B cell (primary cell): Measurements from ENCODE around the gene UBASH3B. TPM values are rescaled to one million over a fixed set of nuclear protein-coding genes. Genes with fewer than 3 reads are reported as not detected.

Source experiments
- ATAC-seq: fragments of 200-7000 bp; cut with Tn5 transposase; one replicate; pipeline ENCODE4 v1.10.0; 2021; ENCODE audit warnings: low read depth, mild to moderate bottlenecking, moderate number of reproducible peaks, moderate library complexity
- CTCF ChIA-PET: fragments of 350-600 bp; sonication (Branson Sonifier 250); formaldehyde crosslinking; loops from one replicate; lab custom pipeline; 2021; ENCODE audit warnings: antibody characterized with exemption, inconsistent platforms; lab: Charles Lee
- POLR2A ChIA-PET: fragments of 350-600 bp; sonication (Branson Sonifier 250); formaldehyde crosslinking; loops from one replicate; lab custom pipeline; 2021; ENCODE audit warnings: antibody characterized with exemption; lab: Charles Lee
- DNase-seq: peaks from one replicate; pipeline ENCODE4 v3.0.0; 2013
- H2AFZ ChIP-seq: 2 replicates; pipeline ENCODE4 v1.6.1; 2012; ENCODE audit warnings: mild to moderate bottlenecking, low read depth, low read length; ENCODE audit not compliant: insufficient read depth, poor library complexity, severe bottlenecking
- H3K27ac ChIP-seq, 2 donors: 1 replicate in 1 of 2; 2 replicates in 1 of 2; pipeline ENCODE4 v1.5.1; 2012 to 2013; ENCODE audit warnings: low read length in 2 of 2, mild to moderate bottlenecking in 2 of 2, moderate library complexity in 1 of 2
- H3K27me3 ChIP-seq, 4 experiments: fragments of 200-600 bp in 1 of 4; sonication (generic) in 1 of 4; replicated peaks in 1 of 4; 1 replicate in 2 of 4; 2 replicates in 2 of 4; pipeline versions ENCODE4 v1.6.1 to v1.7.0; 2013 to 2016; ENCODE audit warnings: low read length in 3 of 4, mild to moderate bottlenecking in 2 of 4, mixed read lengths in 1 of 4, moderate library complexity in 1 of 4; ENCODE audit not compliant: insufficient read depth in 4 of 4, control insufficient read depth in 3 of 4; ENCODE audit errors: control extremely low read depth in 1 of 4
- H3K36me3 ChIP-seq, 2 experiments: replicated peaks in 1 of 2; 1 replicate in 1 of 2; 2 replicates in 1 of 2; pipeline versions ENCODE4 v1.6.1 to v1.7.1; 2013; ENCODE audit warnings: low read length in 1 of 2; ENCODE audit not compliant: insufficient read depth in 2 of 2, control insufficient read depth in 1 of 2; ENCODE audit errors: control extremely low read depth in 1 of 2, extremely low read depth in 1 of 2
- H3K4me1 ChIP-seq, 2 donors: fragments of 200-600 bp in 1 of 2; sonication (generic) in 1 of 2; 1 replicate in 1 of 2; 2 replicates in 1 of 2; pipeline versions ENCODE4 v1.5.1 to v1.6.1; 2013 to 2017; ENCODE audit warnings: low read length in 2 of 2; ENCODE audit not compliant: control insufficient read depth in 2 of 2, insufficient read depth in 2 of 2
- H3K4me2 ChIP-seq: replicated peaks from 2 replicates; pipeline ENCODE3; 2012; ENCODE audit warnings: mild to moderate bottlenecking, low read depth, low read length; ENCODE audit not compliant: poor library complexity, severe bottlenecking
- H3K4me3 ChIP-seq, 5 experiments: fragments of 200-600 bp in 1 of 5; sonication (generic) in 1 of 5; 1 replicate in 3 of 5; 2 replicates in 2 of 5; pipeline versions ENCODE4 v1.5.1 to v1.7.0; 2011 to 2016; ENCODE audit warnings: low read length in 4 of 5, mild to moderate bottlenecking in 4 of 5, low read depth in 2 of 5, control low read depth in 1 of 5, moderate library complexity in 1 of 5; ENCODE audit not compliant: insufficient read depth in 1 of 5; ENCODE audit errors: control extremely low read depth in 1 of 5, extremely low read depth in 1 of 5
- H3K79me2 ChIP-seq: fragments of 200-600 bp; sonication (generic); one replicate; pipeline ENCODE4 v1.6.0; 2016; ENCODE audit warnings: low read length; ENCODE audit not compliant: control insufficient read depth, insufficient read depth
- H3K9ac ChIP-seq: fragments of 200-600 bp; sonication (generic); 2 replicates; pipeline ENCODE4 v1.6.1; 2017; ENCODE audit warnings: mild to moderate bottlenecking, low read length, moderate library complexity
- H3K9me3 ChIP-seq, 3 donors: one replicate each; pipeline versions ENCODE4 v1.6.1 to v1.7.1; 2013; ENCODE audit warnings: low read length in 2 of 3; ENCODE audit not compliant: control insufficient read depth in 2 of 3, insufficient read depth in 1 of 3; ENCODE audit errors: control extremely low read depth in 1 of 3
- H4K20me1 ChIP-seq: 2 replicates; pipeline ENCODE4 v1.6.0; 2012; ENCODE audit warnings: mild to moderate bottlenecking, low read length; ENCODE audit not compliant: insufficient read depth, control insufficient read depth, poor library complexity, severe bottlenecking
- H3K27ac Mint-ChIP-seq: one replicate; pipeline ENCODE4 v1.8.0; 2021; ENCODE audit warnings: mixed read lengths
- H3K27me3 Mint-ChIP-seq: one replicate; pipeline ENCODE4 v1.8.0; 2021; ENCODE audit warnings: mixed read lengths
- H3K4me1 Mint-ChIP-seq: one replicate; pipeline ENCODE4 v1.8.0; 2021; ENCODE audit warnings: mixed read lengths
- H3K4me3 Mint-ChIP-seq: one replicate; pipeline ENCODE4 v1.8.0; 2021; ENCODE audit warnings: mixed read lengths
- H3K9me3 Mint-ChIP-seq: one replicate; pipeline ENCODE4 v1.8.0; 2022; ENCODE audit warnings: mixed read lengths; ENCODE audit not compliant: insufficient read depth
- EZH2 ChIP-seq: IDR thresholded peaks from 2 replicates; pipeline ENCODE4 v1.6.1; 2012; ENCODE audit warnings: borderline replicate concordance, low read depth, mild to moderate bottlenecking, moderate library complexity, low read length; ENCODE audit not compliant: insufficient read depth, poor library complexity, severe bottlenecking
- WGBS: methylation state at CpG from one replicate; pipeline ENCODE4 v1.1.5; 2013; ENCODE audit warnings: missing lambda C conversion rate; ENCODE audit not compliant: insufficient coverage; 5-methylcytosine and 5-hydroxymethylcytosine counted together
- intact Hi-C: fragments of 100-400 bp; cut with micrococcal nuclease; formaldehyde crosslinking; loops from one replicate; pipeline ENCODE4 v1.10.0; 2022
- polyA plus RNA-seq: library from polyadenylated mRNA; depleted of rRNA; stranded (reverse); fragments of >200 nt; gene quantifications from 2 replicates; pipeline ENCODE4 v1.2.3, GENCODE V29; 2012
- total RNA-seq, 2 donors: library from RNA; stranded (reverse); fragments of 120-200 nt in 1 of 2; gene quantifications; 1 replicate in 1 of 2; 2 replicates in 1 of 2; pipeline versions ENCODE4 v1.2.3 to v1.2.4, GENCODE V29; 2013 to 2022
- TF ChIP-seq, protein P1 (sequence below): fragments of 200-600 bp; IDR thresholded peaks from one replicate; pipeline ENCODE4 v1.8.0; 2022; ENCODE audit warnings: antibody characterized with exemption, mild to moderate bottlenecking

Gene UBASH3B
- total and polyA plus RNA-seq, 2 donors (not counting 1 experiment from before 2014, with no cell fraction given) = 2.3 to 3.6 TPM

DNA sequence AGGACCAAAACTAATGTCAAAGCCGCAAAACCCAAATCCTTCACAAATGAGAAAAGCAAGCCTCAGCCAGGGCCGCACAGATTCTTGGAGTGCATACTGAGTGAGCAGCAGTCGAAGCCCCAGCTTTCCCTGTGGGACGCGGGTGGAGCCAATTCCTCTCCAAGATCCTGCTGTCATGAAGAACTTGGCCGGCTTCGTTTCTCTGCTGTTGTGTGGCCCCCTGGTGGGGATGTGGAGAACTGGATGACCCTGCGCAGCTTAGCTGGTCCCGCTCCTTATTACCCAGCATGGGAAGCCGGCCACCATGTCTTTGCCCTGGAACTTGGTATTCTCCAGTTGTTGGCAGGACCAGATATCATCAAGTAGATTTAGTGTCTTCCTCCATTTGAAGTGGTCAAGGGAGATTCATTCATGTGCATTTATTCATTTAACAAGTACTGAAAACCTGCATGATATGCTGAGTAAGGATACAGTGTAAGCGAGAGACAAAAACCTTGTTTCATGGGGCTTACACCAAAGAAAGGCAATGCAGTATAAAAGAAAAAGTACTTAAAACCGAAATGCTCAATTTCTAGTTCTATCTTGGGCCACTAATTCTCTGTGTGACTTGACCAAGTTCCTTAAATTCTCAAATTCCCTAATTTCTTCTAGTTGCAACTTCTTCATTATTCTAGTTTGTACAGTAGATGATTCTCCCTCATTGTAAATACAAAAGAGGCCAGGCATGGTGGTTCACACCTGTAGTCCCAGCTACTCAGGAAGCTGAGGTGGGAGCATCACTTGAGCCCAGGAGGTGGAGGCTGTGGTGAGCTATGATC, 126.1 kb downstream of the UBASH3B start:
- DNase-seq (peak; percentile 78), ATAC-seq (peak; percentile 90)
- Histone ChIP-seq H3K79me2 (no peaks in the 10 kb centered on the region), H4K20me1 (no peaks in the 10 kb centered on the region), H3K36me3 (peaks cover 0 to 8% of the 10 kb centered on the region in 2 experiments), H3K27me3 (no peaks in the 10 kb centered on the region), H3K4me3 (no peak overlapping the region), H3K4me2 (no peak overlapping the region), H2AFZ (no peak overlapping the region), H3K9ac (no peak overlapping the region), H3K4me1 (no peaks in the 10 kb centered on the region), H3K27ac (no peak overlapping the region), H3K9me3 (no peaks in the 10 kb centered on the region)
- intact Hi-C loops = loop anchor here (1.0 kb wide), 4 partner anchors 25 to 152 kb away; no protein-coding TSS in a partner anchor
- Mint-ChIP-seq H3K4me3 (no peak overlapping the region), H3K27ac (no peak overlapping the region), H3K4me1 (no peaks in the 10 kb centered on the region), H3K27me3 (no peaks in the 10 kb centered on the region), H3K9me3 (no peaks in the 10 kb centered on the region)
- POLR2A ChIA-PET = interaction anchor here (0.6 to 0.7 kb wide), 2 partner anchors 11 to 85 kb away, joined by 3 to 5 read pairs; no protein-coding TSS in a partner anchor
- CTCF ChIA-PET = interaction anchor here (0.7 to 8.7 kb wide), 32 partner anchors 8 to 229 kb away, joined by 3 to 240 read pairs (median 4); no protein-coding TSS in a partner anchor
- no peak for TF ChIP-seq EZH2
- TF ChIP-seq, protein P1, sequence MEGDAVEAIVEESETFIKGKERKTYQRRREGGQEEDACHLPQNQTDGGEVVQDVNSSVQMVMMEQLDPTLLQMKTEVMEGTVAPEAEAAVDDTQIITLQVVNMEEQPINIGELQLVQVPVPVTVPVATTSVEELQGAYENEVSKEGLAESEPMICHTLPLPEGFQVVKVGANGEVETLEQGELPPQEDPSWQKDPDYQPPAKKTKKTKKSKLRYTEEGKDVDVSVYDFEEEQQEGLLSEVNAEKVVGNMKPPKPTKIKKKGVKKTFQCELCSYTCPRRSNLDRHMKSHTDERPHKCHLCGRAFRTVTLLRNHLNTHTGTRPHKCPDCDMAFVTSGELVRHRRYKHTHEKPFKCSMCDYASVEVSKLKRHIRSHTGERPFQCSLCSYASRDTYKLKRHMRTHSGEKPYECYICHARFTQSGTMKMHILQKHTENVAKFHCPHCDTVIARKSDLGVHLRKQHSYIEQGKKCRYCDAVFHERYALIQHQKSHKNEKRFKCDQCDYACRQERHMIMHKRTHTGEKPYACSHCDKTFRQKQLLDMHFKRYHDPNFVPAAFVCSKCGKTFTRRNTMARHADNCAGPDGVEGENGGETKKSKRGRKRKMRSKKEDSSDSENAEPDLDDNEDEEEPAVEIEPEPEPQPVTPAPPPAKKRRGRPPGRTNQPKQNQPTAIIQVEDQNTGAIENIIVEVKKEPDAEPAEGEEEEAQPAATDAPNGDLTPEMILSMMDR = peak; percentile 93
- WGBS = 47% methylated on average over 6 of the region's 12 CpGs

GRCh38 chr11:122782222-122782621, 126.7 kb downstream of the UBASH3B start:
- intact Hi-C loops = no loop called here
- Mint-ChIP-seq H3K9me3 (no peaks in the 10 kb centered on the region), H3K4me3 (no peak overlapping the region), H3K4me1 (no peaks in the 10 kb centered on the region), H3K27me3 (no peaks in the 10 kb centered on the region), H3K27ac (no peak overlapping the region)
- no peak overlapping the region for H3K4me3 ChIP-seq
- no peaks in the 10 kb centered on the region for H3K27me3 ChIP-seq
- H3K9me3 ChIP-seq = no peaks in the 10 kb centered on the region
- H3K36me3 ChIP-seq = peaks cover 0 to 8% of the 10 kb centered on the region in 2 experiments
- H3K4me1 ChIP-seq = no peaks in the 10 kb centered on the region
- POLR2A ChIA-PET = no interaction called here
- no peak overlapping the region for H2AFZ ChIP-seq
- no peak for ATAC-seq
- H3K4me2 ChIP-seq = no peak overlapping the region
- TF ChIP-seq, protein P1 = no peak
- no peak for TF ChIP-seq EZH2
- H3K27ac ChIP-seq = no peak overlapping the region
- no peaks in the 10 kb centered on the region for H3K79me2 ChIP-seq
- CTCF ChIA-PET = interaction anchor here (0.7 to 8.7 kb wide), 19 partner anchors 9 to 204 kb away, joined by 3 to 240 read pairs (median 5); no protein-coding TSS in a partner anchor
- no peaks in the 10 kb centered on the region for H4K20me1 ChIP-seq
- no peak for DNase-seq
- no peak overlapping the region for H3K9ac ChIP-seq
- no CpG with 5 or more reads among the region's 2 CpGs for WGBS
